ENCODE results near the gene RAF1. TPM values are rescaled to one million over a fixed set of nuclear protein-coding genes. Genes with fewer than 3 reads are reported as not detected.

RAF1 gene
- total and polyA plus RNA-seq, 9 of the 15 experiments (the other 6 are each of a cell fraction or from before 2014, with no cell fraction given): 28.0 to 183 (median 85.6) TPM

- ChIA-PET POLR2A (interaction anchor here (0.6 to 5.0 kb wide), 6 partner anchors 8 to 70 kb away, joined by 3 to 24 read pairs (median 4); no protein-coding TSS in a partner anchor), CTCF (ENCODE audit: low intra/inter-chr PET ratio) (no interaction called here)
- peaks cover 95% of the 10 kb centered on the region for H3K79me2 ChIP-seq (ENCODE audit: control insufficient read depth, insufficient read depth, low read length)
Measured at GRCh38 chr3:12659316-12660015, 4.5 kb downstream of the RAF1 start.

GRCh38 chr3:12658593-12659058 is 5.3 kb downstream of the RAF1 start:
- no peak for ATAC-seq
- POLR2A ChIA-PET: interaction anchor here (2.1 to 5.0 kb wide), 2 partner anchors 10 to 13 kb away, joined by 5 to 24 read pairs; no protein-coding TSS in a partner anchor
- WGBS (ENCODE audit: insufficient coverage, low coverage, missing lambda C conversion rate): 68% methylated on average over 4 of the region's 4 CpGs

More at GRCh38 chr3:12659316-12660015, 4.5 kb downstream of the RAF1 start:
- H3K9ac ChIP-seq (ENCODE audit: insufficient read depth in 1 of 2, low read depth in 2 of 2, low read length in 2 of 2): 0 out of 4 replicates have a peak overlapping the region, but pooled peaks of 1 of the 2 experiments have one; percentile 12
- peaks cover 39% of the 10 kb centered on the region for H4K20me1 ChIP-seq (replicated peaks; ENCODE audit: control insufficient read depth, insufficient read depth, low read length)
- H3K4me3 ChIP-seq: no peak overlapping the region
- in situ Hi-C loops (cut with MboI): no loop called here
- DNase-seq (ENCODE audit: extremely low read depth in 1 of 4, low spot score in 3 of 4) (no peak), FAIRE-seq (no peak), ATAC-seq (no peak)
- TF ChIP-seq MECOM (CRISPR knock-in tag; IDR thresholded peaks at IDR 0.05) (no peak), ZNF384 (IDR thresholded peaks at IDR 0.05; ENCODE audit: low read depth, low read length) (peak; percentile 49), EP400 (IDR thresholded peaks at IDR 0.05) (0 out of 2 replicates have a peak, but pooled peaks have one; percentile 16)
- peaks cover 10% of the 10 kb centered on the region for H3K9me1 ChIP-seq (ENCODE audit: control insufficient read depth, insufficient read depth, low read length)
- no TSS peak for BruUV-seq (replicated peaks)
- H3K27ac ChIP-seq (ENCODE audit: extremely low read depth, low read depth, low read length): no peak overlapping the region
- H3K27me3 ChIP-seq (ENCODE audit: control insufficient read depth in 2 of 2, insufficient read depth in 2 of 2, low read length in 2 of 2): no peaks in the 10 kb centered on the region
- no peak overlapping the region for H2AFZ ChIP-seq (ENCODE audit: low read depth, low read length)
- H3K36me3 ChIP-seq (ENCODE audit: control insufficient read depth, insufficient read depth, low read length): peaks cover 14% of the 10 kb centered on the region; the same call in 2 of the 3 replicates
- H3K4me2 ChIP-seq (ENCODE audit: insufficient read depth, low read length): no peak overlapping the region
- intact Hi-C loops (cut with micrococcal nuclease): loop anchor here (5.0 kb wide), 2 partner anchors 32 to 102 kb away; partner anchors contain the start of gene MKRN2
- 79% methylated on average over 3 of the region's 3 CpGs for WGBS (ENCODE audit: insufficient coverage, low coverage, missing lambda C conversion rate)
- H3K4me1 ChIP-seq (replicated peaks in 1 of 2; ENCODE audit: control insufficient read depth in 2 of 2, insufficient read depth in 2 of 2, low read length in 2 of 2): peaks cover 36 to 47% of the 10 kb centered on the region in 2 experiments
- no peaks in the 10 kb centered on the region for H3K9me3 ChIP-seq (replicated peaks; ENCODE audit: control insufficient read depth, insufficient read depth, low read depth, low read length)

More at GRCh38 chr3:12658593-12659058, 5.3 kb downstream of the RAF1 start:
- H3K79me2 ChIP-seq (ENCODE audit: control insufficient read depth, insufficient read depth, low read length): peaks cover 100% of the 10 kb centered on the region
- BruUV-seq (replicated peaks): no TSS peak
- no peak overlapping the region for H3K9ac ChIP-seq (ENCODE audit: insufficient read depth in 1 of 2, low read depth in 2 of 2, low read length in 2 of 2)
- peaks cover 39% of the 10 kb centered on the region for H4K20me1 ChIP-seq (replicated peaks; ENCODE audit: control insufficient read depth, insufficient read depth, low read length)
- peaks cover 14% of the 10 kb centered on the region for H3K36me3 ChIP-seq (ENCODE audit: control insufficient read depth, insufficient read depth, low read length)
- no peak overlapping the region for H3K4me3 ChIP-seq
- H2AFZ ChIP-seq (ENCODE audit: low read depth, low read length): no peak overlapping the region
- no peak for DNase-seq (ENCODE audit: extremely low read depth in 1 of 4, low spot score in 3 of 4)
- in situ Hi-C loops (cut with MboI) (no loop called here), intact Hi-C loops (cut with micrococcal nuclease) (no loop called here)
- H3K9me1 ChIP-seq (ENCODE audit: control insufficient read depth, insufficient read depth, low read length): peaks cover 10% of the 10 kb centered on the region
- CTCF ChIA-PET (ENCODE audit: low intra/inter-chr PET ratio): no interaction called here
- no peak overlapping the region for H3K4me2 ChIP-seq (ENCODE audit: insufficient read depth, low read length)
- H3K27me3 ChIP-seq (ENCODE audit: control insufficient read depth in 2 of 2, insufficient read depth in 2 of 2, low read length in 2 of 2): no peaks in the 10 kb centered on the region
- TF ChIP-seq ZBTB9 (CRISPR knock-in tag; IDR thresholded peaks at IDR 0.05) (no peak), ZBTB43 (CRISPR knock-in tag; IDR thresholded peaks at IDR 0.05) (0 out of 2 replicates have a peak, but pooled peaks have one; percentile 39), NFATC3 (IDR thresholded peaks at IDR 0.05) (no peak)
- H3K9me3 ChIP-seq (replicated peaks; ENCODE audit: control insufficient read depth, insufficient read depth, low read depth, low read length): no peaks in the 10 kb centered on the region
- no peak overlapping the region for H3K27ac ChIP-seq (ENCODE audit: extremely low read depth, low read depth, low read length)
- H3K4me1 ChIP-seq (replicated peaks in 1 of 2; ENCODE audit: control insufficient read depth in 2 of 2, insufficient read depth in 2 of 2, low read length in 2 of 2): peaks cover 29 to 47% of the 10 kb centered on the region in 2 experiments
- no peak for FAIRE-seq

Data from K562 (cell line).